GM18873 (cell line): ENCODE data around the gene IL1RN.

Experiments
- ATAC-seq: cut with Tn5 transposase; IDR thresholded peaks from one replicate; pipeline ENCODE4 v1.9.1; 2021; ENCODE audit warnings: mild to moderate bottlenecking, moderate library complexity, moderate number of reproducible peaks; ENCODE audit not compliant: unreplicated experiment, low FRiP score

Gene IL1RN

DNA sequence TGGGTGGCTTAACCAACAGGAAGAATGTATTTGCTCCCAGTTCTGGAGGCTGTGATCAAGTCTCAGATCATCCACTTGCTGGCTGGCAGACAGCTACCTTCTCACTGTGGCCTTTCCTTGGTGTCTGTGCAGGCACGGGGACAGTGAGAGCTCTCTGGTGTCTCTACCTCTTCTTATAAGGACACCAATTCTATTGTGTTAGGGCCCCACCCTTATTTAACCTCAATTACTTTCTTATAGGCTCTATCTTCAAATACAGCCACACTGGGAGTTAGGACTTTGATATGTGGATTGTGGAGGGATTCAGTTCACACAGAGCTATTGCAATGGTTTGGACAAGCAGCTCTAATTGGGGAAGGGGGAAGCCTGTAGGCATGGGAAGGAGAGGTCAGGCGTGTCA is 25.3 kb upstream of the IL1RN start:
- no peak for ATAC-seq

GRCh38 chr2:113103277-113103676 is 24.1 kb upstream of the IL1RN start:
- ATAC-seq, result no peak

GRCh38 chr2:113104054-113104611 is 23.3 kb upstream of the IL1RN start:
- no peak for ATAC-seq

GRCh38 chr2:113105047-113105785 is 22.2 kb upstream of the IL1RN start:
- ATAC-seq, result no peak

GRCh38 chr2:113111121-113111520 is 16.3 kb upstream of the IL1RN start:
- no peak for ATAC-seq

DNA sequence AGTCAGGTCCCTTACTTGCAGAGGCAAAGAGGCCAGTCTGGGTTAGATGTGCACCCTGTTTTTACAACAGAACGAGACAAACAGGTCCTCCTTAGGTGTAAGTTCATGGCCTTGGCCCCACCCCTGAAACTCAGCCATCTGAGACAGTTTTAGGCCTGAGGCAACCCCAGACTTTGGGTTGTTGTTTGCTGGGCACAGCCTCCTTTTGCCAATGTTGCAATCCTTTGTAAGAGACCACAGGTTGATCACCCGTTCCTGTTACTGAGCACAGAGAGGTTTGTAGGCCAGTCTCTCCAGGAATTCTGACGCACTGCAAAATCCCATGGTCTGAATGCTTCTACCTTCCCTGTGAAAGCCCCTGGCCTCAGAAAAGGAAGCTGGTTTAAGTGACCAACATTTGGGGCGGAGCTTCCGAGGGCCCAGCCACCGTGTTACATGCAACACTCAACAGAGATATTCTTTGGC is 15.5 kb upstream of the IL1RN start:
- ATAC-seq, result no peak

DNA sequence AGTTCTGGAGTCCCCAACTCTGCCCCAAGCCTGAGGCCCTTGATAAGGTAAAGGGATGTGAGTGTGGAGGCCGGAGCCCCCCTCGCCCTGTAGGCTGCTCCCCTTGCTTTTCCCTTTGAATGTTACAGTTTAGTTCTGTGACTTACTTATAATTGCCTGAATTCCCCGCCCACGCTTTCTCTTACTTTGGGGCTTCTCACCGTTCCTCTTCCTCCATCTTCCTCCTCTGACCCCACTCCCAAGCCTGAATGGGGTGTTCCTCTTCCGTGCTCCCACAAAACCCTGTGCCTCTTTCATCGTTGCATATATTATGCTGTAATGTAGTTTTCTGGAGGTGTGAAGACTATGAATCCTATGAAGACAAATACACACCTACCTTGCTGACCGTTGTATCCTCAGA is 15.0 kb upstream of the IL1RN start:
- ATAC-seq, result no peak

- ATAC-seq, result no peak
These were observed 14.5 kb upstream of the IL1RN start for GRCh38 chr2:113112871-113113270.

DNA sequence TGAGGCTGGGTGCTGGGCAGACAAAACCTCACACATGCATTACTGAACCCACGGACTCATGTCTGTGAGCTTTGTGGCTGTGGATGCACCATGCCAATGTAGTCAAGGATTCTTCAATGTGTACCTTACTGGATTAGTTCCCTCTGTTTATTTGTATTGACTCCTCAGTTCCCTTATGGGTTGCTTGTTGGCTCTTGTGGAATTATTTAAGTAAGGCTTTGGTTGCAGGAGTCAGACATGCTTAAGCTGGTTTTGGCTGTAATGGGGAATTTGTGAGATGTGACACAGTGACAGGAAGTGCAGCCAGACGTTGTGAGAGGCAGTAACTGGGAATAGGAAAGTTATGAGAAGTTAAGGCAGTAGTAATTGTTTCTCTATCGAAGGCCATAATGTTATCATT is 13.6 kb upstream of the IL1RN start:
- no peak for ATAC-seq

DNA sequence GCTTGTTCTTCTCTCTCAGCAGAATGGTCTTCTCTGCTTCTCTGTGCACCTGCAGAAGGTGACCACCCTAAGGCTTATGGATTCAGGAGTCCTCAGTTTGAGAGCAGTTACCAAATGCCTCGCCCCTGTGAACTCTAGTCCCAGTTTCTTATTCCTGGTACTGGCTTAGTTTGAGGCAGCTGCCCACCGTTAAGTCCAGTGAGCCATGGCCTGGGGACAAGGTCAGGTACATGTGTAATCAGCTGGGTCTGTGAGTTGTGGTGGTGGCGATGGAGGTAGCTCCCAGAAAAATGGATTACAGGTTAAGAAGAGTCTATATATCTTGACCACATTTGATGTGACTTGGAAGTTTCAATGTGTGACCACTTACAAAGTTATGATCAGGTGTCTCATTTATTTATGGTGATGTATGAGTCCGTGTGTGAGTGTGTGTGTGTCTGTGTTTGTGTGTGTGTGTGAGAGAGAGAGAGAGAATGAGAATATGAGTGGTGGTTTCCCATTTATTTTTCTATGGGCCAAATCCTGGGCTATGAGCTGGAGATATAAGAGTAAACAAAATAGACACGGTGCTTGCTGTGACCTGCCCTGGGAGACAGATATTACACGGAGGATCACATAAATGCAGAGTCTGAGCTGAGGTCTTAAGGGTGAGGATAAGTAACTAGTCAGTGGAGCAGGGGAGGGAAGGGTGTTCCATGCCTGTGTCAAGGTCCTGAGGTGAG is 13.0 kb upstream of the IL1RN start:
- no peak for ATAC-seq

DNA sequence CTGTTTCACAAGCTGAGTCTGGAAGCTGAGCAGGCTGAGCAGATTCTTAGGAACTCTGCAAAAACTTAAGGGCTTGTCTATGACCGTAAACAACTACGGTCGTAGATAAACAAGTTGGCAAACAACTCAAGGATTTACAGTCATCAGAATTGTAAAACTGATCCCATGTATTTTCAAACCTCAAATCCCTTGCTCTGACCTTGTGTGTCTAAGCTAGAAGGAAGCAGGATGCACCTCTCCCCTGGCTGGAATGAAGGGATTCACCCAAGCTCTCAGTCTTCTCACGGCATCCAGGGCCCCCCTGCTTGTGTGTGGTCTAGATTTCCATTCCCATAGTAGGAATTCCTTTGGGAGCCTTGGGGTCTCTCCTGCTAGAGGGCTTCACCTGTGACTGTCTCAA is 12.4 kb upstream of the IL1RN start:
- ATAC-seq, result no peak

GRCh38 chr2:113116100-113116958 is 11.1 kb upstream of the IL1RN start:
- no peak for ATAC-seq

DNA sequence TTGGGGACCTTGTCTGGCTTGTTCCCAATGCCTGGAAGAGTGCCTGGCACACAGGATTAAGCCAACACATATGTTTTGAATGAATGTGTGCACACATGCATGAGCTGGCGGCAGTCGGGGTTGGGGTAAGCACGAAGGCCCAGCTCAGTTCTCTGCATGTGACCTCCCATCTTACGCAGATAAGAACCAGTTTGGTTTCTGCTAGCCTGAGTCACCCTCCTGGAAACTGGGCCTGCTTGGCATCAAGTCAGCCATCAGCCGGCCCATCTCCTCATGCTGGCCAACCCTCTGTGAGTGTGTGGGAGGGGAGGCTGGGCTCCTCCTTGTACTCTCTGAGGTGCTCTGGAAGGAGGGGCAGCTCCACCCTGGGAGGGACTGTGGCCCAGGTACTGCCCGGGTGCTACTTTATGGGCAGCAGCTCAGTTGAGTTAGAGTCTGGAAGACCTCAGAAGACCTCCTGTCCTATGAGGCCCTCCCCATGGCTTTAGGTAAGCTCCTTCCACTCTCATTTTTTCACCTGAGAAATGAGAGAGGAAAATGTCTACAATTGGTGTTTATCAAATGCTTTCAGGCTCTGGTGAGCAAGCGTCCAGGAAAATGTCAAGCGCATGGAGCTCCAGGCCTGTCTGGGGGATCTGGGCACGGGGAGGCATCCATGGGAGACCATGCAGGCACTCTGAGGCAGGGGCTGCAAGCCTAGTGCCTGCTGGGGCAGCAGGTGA is 9.7 kb upstream of the IL1RN start:
- no peak for ATAC-seq

- ATAC-seq, result no peak
These were observed 9.1 kb upstream of the IL1RN start for GRCh38 chr2:113118263-113118657.

DNA sequence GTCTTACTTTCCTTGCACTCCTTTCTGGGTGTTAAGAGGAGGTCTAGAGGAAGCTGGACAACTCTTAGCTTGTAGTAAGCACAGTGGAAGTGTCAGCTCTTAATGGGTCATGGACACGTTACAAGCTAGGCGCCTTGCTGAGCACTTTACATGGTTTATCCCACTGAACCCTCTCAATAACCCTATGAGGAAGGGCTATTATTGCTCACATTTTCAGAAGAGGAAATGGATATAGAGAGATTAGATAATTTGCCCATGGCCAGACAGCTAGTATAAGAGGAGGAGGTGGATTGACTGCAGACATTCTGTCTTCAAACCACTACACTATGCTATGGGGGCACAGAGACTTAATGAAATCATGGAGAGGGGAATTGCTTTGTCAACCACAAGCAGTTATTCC is 8.3 kb upstream of the IL1RN start:
- ATAC-seq, result no peak

DNA sequence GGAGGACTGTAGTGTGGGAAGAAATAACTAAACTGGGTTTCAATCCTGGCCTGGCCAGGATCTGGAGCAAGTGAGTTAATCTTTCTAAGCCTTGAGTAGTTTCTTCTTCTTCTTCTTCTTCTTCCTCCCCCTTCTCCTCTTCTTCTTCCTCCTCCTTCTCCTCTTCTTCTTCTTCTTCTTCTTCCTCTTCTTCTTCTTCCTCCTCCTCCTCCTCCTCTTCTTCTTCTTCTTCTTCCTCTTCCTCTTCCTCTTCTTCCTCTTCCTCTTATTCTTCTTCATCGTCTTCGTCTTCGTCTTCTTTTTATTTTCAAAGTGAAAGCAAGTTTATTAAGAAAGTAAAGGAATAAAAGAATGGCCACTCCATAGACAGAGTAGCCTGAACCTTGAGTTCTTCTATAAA is 6.5 kb upstream of the IL1RN start:
- ATAC-seq, result no peak

DNA sequence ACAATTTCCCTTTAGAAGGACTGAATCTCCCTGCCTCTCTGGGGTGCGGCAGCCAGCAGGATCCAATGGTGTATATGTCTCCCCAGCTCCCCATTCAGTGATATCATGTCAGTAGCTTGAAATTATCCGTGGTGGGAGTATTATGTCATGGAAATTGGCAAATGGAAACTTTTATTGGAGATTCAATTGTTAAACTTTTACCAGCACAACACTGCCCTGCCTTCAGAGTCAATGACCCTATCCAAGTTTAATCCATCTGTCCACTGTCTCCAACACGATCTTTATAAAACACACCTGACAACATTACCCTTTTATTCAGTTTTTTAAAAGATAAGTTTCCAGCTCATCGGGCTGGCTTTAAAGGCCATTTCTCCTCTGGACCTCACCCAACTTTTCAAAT is 5.0 kb upstream of the IL1RN start:
- ATAC-seq, result no peak

DNA sequence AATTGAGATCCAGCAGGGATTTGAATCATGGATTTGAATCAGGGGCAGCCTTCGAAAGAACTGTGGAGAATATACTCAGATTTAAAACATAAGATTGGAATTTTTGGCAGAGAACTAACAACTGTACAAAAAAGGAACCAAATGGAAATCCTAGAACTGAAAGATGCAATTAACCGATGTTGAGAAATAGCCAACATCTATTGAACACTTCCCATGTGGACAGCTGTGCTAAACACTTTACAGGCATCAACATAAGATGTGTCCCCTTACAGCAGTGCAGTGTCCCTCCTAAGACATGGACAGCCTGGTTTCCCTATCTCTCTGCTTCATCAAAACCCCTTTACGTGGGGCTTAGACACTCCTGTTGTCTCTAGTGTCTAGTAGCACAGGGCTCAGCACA is 3.7 kb upstream of the IL1RN start:
- no peak for ATAC-seq

DNA sequence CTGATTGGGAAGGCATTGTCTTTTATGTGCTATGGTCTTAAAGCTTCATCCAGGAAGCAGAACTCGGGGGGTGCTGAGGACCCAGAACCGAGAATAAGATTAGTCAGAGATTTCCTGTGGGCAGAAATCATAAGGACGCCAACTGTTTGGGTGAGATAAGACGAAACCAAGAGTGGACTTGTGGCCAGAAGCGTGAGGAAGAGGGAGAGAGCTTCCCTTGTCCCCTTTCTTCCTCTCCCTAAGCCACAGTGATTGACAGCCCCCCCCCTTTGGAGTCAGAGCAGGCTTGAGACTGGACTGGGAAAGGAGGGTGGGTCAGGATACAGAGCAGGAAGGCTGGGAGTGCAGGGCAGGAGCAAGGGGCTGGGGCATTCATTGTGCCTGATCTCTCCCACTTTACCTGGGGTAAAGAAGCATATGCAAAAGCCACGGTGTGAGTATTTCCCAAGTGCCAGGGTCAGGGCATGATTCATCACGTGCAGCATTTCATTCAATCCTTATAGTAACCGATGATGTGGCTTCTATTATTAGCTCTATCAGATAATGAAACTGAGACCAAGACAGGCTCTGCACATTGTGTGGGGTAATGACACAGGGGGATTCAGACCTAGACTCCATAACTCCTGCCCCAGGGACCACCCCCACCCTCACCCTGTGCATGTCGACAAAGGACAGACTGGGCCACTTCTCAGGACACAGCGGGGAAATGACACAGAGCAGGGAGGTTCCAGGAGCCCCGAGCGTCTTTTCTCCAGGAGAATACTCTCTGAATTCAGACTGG is 3.0 kb upstream of the IL1RN start:
- ATAC-seq, result no peak
